Measurements from ENCODE around the gene SLC6A1. TPM values are rescaled to one million over a fixed set of nuclear protein-coding genes. Genes with fewer than 3 reads are reported as not detected.
A peak's percentile ranks its signal among the peaks of the same experiment; 100 is the strongest.

Gene SLC6A1
- polyA plus RNA-seq, 1 experiment, result not detected

DNA sequence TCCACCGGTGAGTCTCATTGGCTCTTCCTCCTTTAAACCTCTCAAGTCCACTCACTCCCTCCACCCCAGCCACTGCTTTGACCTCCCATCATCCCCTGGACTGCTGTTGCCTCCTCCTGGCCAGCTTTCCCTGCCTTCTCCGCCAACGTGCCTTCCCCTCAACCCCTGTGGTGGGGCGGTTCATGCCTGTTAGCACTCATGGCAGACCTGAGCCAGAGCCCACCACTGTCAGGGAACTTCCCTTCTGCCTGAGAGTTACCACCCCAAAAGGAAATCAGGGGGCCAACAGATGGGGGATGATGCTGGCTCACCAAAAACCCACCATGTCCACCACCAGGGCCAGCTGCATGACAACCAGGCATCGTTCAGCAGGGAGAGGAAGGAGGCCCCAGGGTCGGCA is 44.2 kb upstream of the SLC6A1 start:
- DNase-seq (ENCODE audit: low read depth, low spot score), result no peak
- H3K9me3 ChIP-seq (ENCODE audit: control insufficient read depth, insufficient read depth, low read length), result no peaks in the 10 kb centered on the region
- no peak overlapping the region for H3K27ac ChIP-seq (ENCODE audit: low read depth, low read length)
- H3K27me3 ChIP-seq (ENCODE audit: control insufficient read depth, insufficient read depth, low read length), result peaks cover 4% of the 10 kb centered on the region
- POLR2A ChIA-PET, result no interaction called here
- H3K4me3 ChIP-seq (ENCODE audit: low read depth, low read length), result no peak overlapping the region
- TF ChIP-seq, protein P1, sequence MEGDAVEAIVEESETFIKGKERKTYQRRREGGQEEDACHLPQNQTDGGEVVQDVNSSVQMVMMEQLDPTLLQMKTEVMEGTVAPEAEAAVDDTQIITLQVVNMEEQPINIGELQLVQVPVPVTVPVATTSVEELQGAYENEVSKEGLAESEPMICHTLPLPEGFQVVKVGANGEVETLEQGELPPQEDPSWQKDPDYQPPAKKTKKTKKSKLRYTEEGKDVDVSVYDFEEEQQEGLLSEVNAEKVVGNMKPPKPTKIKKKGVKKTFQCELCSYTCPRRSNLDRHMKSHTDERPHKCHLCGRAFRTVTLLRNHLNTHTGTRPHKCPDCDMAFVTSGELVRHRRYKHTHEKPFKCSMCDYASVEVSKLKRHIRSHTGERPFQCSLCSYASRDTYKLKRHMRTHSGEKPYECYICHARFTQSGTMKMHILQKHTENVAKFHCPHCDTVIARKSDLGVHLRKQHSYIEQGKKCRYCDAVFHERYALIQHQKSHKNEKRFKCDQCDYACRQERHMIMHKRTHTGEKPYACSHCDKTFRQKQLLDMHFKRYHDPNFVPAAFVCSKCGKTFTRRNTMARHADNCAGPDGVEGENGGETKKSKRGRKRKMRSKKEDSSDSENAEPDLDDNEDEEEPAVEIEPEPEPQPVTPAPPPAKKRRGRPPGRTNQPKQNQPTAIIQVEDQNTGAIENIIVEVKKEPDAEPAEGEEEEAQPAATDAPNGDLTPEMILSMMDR (IDR thresholded peaks at IDR 0.05; ENCODE audit: low read depth, low read length), result no peak
- CTCF ChIA-PET, result interaction anchor here (3.9 kb wide), 1 partner anchor 112 kb away, joined by 49 read pairs; no protein-coding TSS in a partner anchor

DNA sequence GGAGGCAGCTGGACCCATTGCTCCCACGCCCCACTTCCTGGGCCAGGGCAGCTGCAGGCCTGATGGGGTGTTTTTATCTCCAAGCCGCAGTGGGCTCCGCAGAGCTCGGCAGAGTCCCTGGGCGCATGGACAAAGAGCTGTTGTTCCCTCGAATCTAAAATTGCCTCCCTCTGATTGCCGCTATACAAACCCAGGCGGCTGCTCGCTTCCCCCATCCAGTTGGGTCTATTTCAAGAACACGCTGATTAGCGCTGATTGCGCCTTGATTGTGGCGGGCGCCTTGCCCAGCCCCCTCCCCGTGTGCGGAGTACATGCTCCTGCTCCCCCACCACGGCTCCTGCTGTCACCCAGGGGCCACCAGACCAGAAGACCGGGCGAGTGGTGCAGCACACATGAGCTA is 43.4 kb upstream of the SLC6A1 start:
- CTCF ChIA-PET, result interaction anchor here (1.0 to 3.9 kb wide), 3 partner anchors 34 to 386 kb away, joined by 3 to 49 read pairs (median 10); no protein-coding TSS in a partner anchor
- Histone ChIP-seq H3K27me3 (ENCODE audit: control insufficient read depth, insufficient read depth, low read length) (peaks cover 4% of the 10 kb centered on the region), H3K27ac (ENCODE audit: low read depth, low read length) (no peak overlapping the region), H3K9me3 (ENCODE audit: control insufficient read depth, insufficient read depth, low read length) (no peaks in the 10 kb centered on the region), H3K4me3 (ENCODE audit: low read depth, low read length) (no peak overlapping the region)
- POLR2A ChIA-PET, result no interaction called here
- DNase-seq (ENCODE audit: low read depth, low spot score), result no peak
- TF ChIP-seq, protein P1 (IDR thresholded peaks at IDR 0.05; ENCODE audit: low read depth, low read length), result no peak

DNA sequence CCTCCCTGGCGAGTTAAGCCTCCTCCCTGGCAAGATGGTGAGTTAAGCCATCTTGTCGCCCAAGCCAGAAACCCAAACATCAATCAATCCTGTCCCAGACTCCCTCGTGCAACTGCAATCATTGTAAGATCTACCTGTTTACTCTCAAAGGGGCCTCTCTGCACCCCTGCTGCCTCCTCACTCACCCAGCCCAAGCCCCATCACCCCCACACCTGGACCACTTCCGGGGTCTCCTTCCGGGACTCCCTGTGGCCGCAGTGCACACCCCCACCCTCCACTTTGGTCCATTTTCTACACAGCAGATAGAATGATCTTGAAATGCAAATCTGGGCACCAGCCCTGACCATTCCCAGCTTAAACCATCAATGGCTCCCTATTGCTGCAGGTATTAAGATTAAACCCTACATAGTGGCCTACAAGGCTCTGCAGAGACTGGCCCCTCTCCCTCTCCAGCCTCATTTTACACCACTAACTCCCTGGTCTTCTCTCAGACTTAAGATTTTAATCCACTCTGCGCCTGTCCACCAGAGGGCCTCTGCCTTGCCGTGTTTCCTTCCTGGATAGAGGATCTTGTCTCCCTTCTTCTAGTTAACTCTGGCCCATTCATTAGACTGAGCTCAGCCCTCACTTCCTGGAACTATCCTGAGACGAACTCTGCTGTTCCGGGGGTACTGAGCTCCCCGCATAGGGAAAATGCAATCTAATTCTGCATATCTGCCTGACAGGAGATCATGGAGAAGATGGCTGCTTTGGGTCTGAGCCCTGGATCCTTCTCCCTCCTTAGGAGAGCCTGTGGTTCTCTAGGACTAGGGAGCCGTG is 41.9 kb upstream of the SLC6A1 start:
- TF ChIP-seq, protein P1 (IDR thresholded peaks at IDR 0.05; ENCODE audit: low read depth, low read length), result peak; percentile 72
- peaks cover 11% of the 10 kb centered on the region for H3K27me3 ChIP-seq (ENCODE audit: control insufficient read depth, insufficient read depth, low read length)
- ChIA-PET POLR2A (no interaction called here), CTCF (interaction anchor here (0.5 to 3.9 kb wide), 10 partner anchors 8 to 701 kb away, joined by 3 to 49 read pairs (median 4); no protein-coding TSS in a partner anchor)
- no peak overlapping the region for H3K27ac ChIP-seq (ENCODE audit: low read depth, low read length)
- peak; percentile 7 for DNase-seq (ENCODE audit: low read depth, low spot score)
- no peaks in the 10 kb centered on the region for H3K9me3 ChIP-seq (ENCODE audit: control insufficient read depth, insufficient read depth, low read length)
- H3K4me3 ChIP-seq (ENCODE audit: low read depth, low read length), result no peak overlapping the region

DNA sequence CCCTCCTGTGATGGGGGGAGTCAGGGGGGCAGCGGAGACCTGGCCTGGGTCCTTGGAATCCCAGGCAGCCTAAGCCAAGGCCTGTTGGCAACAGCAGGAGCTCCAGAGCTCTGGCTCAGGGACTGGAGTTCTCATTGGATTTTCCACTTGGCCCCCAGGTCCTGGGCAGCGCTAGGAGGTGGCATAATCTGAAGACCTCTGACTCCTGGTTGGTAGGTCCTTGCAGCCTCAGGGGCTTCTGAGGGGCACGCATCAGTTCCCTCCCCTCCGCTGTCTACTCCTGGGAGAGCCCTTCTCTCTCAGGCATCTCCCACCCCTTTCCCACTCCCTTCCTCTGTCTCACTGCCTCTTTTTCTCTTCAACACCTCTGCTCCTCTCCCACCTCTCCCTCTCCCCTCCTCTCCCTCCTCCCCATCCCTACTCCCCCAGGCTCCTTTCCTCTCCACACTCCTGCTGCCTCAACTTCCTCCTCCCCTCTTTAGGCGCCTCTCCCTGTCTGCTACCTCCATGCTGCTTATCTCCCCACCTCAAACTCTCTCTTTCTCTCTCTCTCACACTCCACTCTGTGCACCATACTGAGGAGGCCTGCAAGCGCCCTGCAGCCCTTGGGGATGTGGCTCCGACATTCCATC is 41.1 kb upstream of the SLC6A1 start:
- Histone ChIP-seq H3K9me3 (ENCODE audit: control insufficient read depth, insufficient read depth, low read length) (no peaks in the 10 kb centered on the region), H3K27me3 (ENCODE audit: control insufficient read depth, insufficient read depth, low read length) (peaks cover 14% of the 10 kb centered on the region), H3K4me3 (ENCODE audit: low read depth, low read length) (no peak overlapping the region), H3K27ac (ENCODE audit: low read depth, low read length) (no peak overlapping the region)
- ChIA-PET CTCF (interaction anchor here (0.5 to 3.9 kb wide), 10 partner anchors 9 to 700 kb away, joined by 3 to 49 read pairs (median 4); no protein-coding TSS in a partner anchor), POLR2A (no interaction called here)
- TF ChIP-seq, protein P1 (IDR thresholded peaks at IDR 0.05; ENCODE audit: low read depth, low read length), result no peak
- DNase-seq (ENCODE audit: low read depth, low spot score), result no peak

DNA sequence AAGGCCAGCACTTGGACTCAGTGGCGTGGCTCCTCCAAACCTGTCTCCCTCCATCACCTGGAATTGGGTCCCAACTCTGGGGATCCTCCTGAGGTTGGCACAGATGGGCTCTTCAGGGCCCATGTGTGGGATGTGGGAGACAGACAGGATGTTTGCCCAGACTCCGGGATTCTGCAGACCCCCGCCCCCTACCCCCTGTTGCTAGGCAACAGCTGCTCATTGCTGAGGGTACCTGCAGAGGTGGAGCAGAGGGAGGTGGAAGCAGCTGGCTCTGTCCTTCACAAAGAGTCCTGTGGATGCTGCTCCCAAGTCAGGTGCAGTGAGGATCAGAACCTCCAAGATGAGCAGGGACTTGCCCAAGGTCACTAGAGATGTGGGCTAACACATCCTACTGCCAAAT is 40.0 kb upstream of the SLC6A1 start:
- CTCF ChIA-PET, result interaction anchor here (2.9 kb wide), 1 partner anchor 108 kb away, joined by 13 read pairs; no protein-coding TSS in a partner anchor

More for the DNA sequence above, 40.0 kb upstream of the SLC6A1 start:
- no peak for DNase-seq (ENCODE audit: low read depth, low spot score)
- peaks cover 24% of the 10 kb centered on the region for H3K27me3 ChIP-seq (ENCODE audit: control insufficient read depth, insufficient read depth, low read length)
- H3K27ac ChIP-seq (ENCODE audit: low read depth, low read length), result no peak overlapping the region
- POLR2A ChIA-PET, result no interaction called here
- H3K4me3 ChIP-seq (ENCODE audit: low read depth, low read length), result no peak overlapping the region
- TF ChIP-seq, protein P1 (IDR thresholded peaks at IDR 0.05; ENCODE audit: low read depth, low read length), result no peak
- no peaks in the 10 kb centered on the region for H3K9me3 ChIP-seq (ENCODE audit: control insufficient read depth, insufficient read depth, low read length)

Measured in AG04450 (cell line).